ENCODE measurements around the gene GAB3.

The GAB3 gene, protein sequence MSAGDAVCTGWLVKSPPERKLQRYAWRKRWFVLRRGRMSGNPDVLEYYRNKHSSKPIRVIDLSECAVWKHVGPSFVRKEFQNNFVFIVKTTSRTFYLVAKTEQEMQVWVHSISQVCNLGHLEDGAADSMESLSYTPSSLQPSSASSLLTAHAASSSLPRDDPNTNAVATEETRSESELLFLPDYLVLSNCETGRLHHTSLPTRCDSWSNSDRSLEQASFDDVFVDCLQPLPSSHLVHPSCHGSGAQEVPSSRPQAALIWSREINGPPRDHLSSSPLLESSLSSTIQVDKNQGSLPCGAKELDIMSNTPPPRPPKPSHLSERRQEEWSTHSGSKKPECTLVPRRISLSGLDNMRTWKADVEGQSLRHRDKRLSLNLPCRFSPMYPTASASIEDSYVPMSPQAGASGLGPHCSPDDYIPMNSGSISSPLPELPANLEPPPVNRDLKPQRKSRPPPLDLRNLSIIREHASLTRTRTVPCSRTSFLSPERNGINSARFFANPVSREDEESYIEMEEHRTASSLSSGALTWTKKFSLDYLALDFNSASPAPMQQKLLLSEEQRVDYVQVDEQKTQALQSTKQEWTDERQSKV

DNA sequence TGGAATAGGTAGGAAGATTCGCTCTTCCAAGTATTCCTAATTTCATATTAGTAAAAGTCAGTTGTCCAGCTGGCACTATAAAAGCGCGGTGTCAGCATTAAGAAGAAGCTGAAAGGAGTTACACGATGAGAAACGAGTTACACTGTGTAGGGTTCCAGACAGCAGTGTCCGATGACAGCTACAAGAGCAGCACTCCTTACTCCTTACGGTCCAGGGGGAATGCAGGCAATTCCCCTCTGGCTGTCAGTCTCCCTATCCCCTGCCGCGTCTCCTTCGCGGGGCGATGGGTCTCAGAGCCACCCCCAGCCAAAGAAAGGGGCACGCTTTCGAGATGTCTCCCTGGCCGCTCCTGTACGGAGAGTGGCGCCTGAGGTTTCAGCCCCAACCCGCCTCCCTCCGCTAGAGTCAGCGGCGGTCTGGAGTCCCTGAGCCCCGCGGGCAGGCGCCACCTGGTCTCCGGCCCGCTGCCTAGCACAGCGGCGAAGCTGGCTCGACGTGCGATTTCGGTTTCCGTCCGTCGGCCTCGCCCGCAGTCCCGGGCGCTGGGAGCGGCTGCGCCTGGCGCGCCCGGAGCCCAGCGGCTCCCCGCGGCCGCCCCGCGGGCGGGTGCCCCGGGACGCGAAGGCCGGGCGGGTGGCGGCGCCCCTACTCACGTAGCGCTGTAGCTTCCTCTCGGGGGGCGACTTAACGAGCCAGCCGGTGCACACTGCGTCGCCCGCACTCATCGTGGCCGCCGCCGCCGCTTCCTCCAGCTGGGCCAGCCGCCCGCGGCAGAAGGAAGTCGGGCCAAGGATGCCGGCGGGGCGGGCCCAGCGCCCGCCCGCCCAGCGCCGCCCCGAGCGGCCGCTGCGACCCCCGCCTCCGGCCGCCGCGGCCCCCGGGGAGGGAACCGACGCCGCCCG, at the start of gene GAB3:
GAB3 (minus strand) TSS at position 777 of the 902 bp plus-strand sequence; CDS start at position 725, 52 bp downstream.
- peak; percentile 27 to 56 for DNase-seq

DNA sequence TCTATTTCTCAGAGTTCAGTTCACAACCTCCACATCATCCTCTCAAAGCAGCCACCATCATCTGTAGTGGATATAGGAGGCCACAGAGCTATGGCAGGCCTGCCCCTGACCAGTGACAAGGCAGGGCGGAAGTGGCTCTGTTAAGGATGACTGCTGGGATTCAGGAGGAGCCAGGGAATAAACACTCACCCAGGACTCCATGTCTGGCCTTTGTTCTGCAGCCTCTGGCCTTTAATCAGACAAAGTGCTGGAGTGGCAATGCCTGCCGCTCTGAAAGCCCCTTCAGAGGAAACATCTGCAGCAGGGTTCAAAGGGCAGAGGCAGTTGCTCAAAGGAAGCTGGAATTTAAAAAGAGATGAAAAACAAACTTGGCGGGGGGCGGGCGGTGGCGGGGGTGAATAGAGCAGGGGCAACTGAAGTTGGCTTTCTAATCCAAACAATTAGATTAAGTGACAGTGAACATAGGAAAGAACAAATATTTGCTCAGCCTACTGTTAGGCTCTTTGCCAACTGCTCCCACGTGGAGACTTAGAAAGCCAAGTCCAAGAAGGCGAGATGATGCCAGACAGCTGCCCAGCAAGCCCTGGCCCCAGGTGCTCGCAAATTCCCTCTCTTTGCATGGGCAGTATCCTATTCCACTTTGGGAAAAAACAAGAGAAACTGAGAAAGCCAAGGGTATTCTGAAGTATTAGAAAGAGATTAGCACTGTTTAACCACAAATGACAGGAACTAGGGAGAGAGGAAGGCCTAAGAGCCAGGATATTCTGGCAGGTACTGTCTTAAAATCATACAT, 48.9 kb upstream of the GAB3 start:
- DNase-seq = no peak

DNA sequence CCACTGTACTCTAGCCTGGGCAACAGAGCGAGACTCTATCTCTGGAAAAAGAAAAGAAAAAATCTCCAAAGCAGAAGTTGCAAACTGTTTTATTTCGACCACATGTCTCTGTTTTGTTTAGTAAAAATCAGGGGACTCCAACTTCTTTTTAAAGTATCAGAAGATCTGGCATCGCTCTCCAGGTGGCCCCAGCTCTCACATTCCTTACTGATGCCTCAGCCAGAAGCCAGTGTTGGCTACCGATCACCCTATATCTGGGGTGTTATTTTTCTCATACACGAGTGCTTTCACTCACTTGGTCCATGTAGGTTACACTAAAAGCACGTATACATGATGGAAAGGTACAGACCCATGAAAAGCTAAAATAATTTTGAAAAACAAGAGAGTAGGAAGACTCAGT, 46.1 kb upstream of the GAB3 start:
- DNase-seq = no peak

DNA sequence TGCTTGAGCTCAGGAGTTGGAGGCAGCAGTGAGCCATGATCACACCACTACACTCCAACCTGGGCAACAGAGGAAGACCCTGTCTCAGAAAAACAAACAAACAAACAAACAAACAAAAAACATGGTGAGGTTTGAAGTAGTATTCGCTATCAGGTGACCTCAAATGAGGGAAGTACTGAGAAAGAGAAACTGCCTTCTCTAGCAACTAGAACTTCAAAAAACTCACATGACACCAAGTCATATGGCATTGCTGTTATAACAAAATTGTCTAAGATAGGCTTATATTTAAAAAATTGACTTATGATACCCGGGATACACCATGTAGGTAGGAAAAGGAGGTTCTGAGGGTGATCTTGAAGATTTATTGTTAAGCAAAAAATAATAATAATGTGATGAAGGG, 44.1 kb upstream of the GAB3 start:
- DNase-seq = no peak

DNA sequence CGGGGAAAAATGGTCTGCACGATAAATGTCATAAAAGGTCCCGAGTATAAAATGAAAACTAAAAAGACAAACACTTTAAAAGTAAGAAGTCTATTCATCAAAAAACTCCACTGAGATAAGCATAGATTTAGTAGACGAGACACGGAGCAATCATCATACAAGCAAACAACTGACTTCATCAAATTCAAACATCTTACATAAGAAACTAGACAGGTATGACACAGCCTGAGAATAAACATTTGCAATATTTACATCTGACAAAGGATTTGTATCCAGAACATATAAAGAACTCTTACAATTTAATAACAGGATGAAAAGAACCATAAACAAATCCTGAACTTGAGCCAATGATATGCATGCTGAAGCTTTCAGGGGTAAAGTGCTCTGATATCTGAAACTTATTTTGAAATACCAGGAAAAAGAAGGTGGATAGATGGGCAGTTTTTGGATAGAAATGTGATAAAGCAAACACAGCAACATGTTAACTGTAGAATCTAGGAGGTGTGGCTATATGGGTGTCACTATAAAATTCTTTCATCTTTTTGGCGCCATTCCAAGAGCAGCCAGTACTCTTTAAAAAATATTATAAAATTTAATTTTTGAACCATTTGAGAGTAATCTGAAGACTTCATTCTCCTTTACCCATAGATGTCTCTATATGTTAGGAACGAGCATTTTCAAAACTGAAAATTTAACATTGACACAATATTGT, 42.4 kb upstream of the GAB3 start:
- no peak for DNase-seq

DNA sequence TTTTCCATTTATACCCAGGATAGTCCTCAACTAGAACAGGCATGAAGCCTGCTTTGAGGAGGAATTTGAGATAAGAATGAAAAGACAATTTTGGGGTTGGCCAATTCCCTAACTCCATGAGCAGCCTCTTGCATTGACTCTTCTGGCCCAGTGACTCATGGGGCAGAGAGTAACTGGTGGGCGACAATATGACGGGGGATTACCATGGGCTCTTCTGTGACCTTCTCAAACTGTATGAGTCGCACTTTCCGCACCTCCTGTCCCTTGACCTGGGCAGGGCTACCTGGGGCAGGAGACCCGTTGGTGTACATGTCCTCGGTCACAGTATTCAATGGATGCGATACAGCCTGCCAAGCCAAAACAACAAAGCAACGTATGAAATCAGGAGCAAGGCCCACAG, 41.1 kb upstream of the GAB3 start:
- no peak for DNase-seq

DNA sequence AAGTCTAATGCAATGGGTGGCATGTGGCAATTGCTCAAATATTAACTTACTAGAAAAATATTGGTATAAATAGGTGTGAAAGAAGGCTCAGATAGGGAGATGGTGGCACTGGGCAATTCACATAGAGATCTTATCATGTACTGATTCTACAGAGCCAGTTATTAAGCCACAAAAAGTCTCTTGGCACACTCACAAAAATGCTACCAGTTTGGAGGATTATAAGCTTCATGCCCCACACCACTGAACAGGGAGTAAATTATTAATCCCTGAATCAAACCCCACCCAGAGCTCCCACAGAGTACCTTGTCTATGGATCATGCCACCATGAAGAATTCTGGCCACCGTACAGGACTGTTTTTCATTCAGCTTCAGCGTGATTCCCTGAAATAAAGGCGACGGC, 40.6 kb upstream of the GAB3 start:
- no peak for DNase-seq

DNA sequence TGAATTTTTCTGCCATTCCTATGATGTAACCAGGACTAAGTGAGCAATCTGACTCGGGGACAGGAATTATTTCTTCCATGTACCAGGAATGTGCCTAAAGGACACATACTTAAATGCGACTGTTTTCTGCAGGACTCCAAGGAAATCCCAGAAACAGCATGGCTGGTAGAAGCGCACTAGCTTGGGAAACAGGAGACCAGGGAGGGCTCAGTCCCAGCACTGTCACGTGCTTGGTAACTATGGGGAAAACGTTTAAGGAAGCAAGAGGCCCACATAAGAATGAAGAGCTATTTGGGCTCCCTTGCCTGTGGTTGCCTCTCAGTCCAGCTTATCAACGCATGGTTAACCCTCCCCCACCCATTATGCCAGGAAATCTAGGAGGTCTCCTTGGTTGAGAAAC, 34.8 kb upstream of the GAB3 start:
- no peak for DNase-seq

DNA sequence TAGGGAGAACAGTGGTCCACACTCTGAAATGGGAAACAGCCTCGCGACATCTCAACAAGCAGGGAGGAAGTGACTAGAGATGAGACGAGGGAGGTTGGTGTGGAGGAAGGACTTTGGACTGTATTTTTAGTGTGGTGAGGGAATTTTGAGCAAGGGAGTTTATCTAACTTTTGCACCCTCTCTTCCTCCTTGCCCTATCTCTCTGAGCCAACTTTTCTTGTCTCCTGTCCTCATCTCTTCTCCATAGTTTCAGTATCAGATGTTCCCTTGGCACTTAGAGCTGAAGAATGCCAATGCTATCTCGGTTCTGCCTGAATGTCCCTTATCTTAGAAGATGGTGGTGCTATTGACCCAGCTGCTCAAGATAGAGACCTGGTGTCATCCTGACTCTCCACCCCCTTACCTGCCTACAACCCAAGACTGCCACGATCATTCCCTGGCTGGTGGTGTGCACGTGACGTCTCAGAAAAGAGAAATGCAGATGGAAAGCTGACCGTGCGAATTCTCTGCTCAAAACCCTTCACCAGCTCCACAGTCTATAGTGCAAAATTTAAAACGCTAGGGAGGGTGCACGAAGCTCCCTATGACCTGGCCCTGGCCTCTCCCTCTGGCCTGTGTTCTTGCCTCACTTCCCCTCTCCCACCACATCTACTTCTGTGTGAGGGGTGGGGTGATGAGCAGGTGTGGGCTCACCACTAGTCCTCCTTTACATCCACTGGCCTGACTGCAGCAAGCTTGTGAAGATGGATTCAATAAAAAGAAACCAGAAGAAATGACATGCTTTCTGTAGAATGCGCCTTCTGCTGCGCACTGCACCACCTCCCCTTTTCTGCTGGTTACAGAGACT, 33.5 kb upstream of the GAB3 start:
- DNase-seq = no peak

DNA sequence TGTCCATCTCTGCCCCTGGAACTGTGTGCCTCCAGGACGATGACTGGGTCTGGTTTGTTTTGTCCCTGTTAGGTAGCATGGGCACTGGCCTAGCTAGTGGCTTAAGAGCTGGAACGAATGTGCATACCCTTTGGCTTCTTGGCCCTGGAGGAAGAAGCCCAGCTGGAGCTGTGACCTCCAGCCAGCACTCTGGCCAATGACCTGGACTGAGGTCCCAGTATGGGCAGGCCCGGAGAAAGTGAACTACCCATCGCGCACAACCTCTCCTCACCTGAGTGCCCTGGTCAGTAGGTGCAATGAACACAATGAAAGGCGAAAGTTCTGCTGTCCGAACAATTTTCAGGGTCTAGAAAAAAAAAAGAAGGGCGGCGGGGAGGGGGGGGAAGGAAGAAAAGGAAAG, 30.1 kb upstream of the GAB3 start:
- no peak for DNase-seq

DNA sequence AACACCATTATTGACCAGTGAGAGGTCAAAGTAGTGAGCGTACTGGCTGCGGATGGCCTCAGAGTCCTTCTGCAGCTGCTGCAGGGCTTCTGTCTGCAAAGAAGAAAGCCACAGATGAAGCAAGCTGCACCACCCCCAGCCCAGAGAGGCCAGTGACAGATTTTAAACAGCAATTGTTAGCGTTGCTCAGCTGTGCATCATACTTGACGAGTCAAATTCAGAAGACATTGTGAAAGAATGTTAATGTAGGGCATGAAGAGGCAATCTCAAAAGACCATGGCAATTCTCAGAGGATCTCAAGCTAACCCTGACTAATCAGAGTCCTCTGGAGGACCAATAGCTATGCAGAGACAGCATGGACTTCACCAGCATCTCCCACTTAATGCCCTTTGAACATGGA, 28.4 kb upstream of the GAB3 start:
- no peak for DNase-seq

DNA sequence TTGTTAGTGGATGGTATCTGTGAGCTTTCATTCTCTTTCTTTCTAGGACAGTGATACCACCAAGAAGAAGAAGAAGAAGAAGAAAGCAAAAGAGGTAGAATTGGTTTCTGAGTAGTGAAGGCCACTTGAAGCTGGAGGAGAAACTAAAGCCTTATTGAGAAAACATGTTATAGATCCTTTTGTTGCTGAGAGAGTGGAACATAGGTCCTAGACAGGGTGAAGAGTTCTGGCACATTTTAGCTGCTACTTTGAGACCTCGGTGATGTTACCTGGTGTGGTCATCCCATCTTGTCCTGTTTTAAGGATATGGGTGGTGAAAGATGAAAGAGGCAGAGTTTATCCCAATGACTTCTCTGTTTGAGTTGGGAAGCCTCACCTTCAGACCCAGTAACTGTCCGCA, 25.9 kb upstream of the GAB3 start:
- no peak for DNase-seq

DNA sequence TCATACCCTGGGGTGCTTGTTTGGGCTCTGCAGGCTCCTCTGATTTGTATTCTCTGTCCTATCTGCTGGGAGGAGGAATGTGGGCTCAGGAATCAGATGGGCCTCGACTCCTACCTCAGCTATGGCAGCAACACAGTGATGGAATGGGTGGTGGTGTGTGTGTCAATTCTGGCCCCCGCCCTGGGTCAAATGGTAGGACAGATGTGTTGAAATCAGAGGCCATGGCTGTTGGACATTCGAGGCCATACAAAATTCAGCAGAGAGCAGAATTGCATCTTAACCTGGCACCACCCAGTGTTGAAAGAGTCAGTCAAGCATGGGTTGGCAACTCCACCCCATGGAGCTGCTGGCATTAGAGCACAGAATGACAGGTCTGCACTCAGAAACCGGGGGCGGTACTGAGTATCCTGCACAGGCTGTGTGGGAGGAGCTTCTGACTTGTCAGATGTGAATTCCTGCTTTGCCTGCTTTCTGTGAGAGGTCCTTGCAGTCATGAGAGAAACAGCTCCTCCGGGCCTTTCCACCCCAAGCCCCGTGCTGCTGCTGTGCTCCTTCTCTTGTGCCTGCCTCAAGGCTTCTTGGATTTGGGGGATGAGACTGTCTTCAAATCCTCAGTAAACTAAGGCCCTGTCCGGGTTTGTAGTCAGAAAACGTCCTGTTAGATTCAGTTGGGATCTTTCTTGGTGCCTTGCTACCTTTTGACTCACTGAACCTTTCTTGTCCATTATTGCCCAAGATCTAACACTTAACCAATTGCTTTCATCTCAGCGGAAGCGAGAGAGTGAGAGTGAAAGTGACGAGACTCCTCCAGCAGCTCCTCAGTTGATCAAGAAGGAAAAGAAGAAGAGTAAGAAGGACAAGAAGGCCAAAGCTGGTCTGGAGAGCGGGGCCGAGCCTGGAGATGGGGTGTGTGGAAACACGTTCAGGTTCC, 24.8 kb upstream of the GAB3 start:
- DNase-seq = no peak

DNA sequence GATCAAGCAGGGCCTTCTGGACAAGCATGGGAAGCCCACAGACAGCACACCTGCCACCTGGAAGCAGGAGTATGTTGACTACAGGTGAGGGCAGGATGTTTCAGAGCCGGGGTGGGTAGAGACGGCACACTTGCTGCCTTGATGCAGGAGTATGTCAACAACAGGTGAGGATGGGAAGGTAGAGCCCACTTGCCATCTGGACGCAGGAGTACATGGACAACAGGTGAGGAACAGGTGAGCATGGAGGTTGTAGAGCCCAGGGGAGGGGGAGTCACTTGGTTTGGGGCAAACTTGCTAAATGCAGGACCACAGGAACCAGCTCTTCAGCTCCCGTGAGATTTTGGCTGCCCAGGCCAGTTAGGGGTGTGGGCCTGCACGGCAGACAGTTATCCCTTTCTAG, 23.7 kb upstream of the GAB3 start:
- DNase-seq = no peak

DNA sequence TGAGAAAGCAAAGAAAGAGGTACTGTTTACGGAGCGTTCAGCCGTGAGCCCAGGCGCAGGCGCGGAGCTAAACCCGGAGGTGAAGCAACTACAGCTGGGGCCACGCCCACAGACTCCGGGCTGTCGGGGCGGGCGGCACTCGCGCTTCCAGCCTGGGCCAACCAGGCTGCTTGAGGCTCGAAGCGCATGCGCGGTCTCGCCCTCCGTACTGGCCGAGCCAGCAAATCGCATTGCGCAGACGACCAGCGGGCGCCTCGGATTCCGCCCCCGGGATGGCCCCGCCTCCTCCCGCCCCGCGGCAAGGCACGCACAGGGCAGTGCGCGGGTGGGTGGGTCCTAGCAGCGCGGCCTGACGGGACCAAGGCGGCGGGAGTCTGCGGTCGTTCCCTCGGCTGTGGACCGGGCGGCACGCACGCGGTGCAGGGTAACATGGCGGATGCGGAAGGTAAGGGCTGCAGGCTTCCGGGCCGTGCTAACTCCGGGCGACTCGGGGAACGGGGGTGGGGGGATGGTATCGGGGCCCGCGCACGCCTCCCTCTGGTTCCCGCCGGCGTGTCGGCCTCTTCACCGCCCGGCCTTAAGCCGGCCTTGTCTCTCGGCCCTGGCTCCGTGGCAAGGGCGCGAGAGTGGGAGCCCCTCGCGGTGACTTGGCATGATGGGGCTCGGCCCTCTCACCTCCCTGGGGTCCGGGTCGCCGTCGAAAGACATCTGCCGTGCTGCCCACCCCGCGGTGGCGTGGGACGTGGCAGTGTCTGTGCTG, 11.8 kb upstream of the GAB3 start, which contains the start of gene DKC1:
DKC1 (plus strand) TSS at position 328 of the 760 bp plus-strand sequence; CDS start at position 430, 102 bp downstream.
- DNase-seq = peak; percentile 96 to 97

DNA sequence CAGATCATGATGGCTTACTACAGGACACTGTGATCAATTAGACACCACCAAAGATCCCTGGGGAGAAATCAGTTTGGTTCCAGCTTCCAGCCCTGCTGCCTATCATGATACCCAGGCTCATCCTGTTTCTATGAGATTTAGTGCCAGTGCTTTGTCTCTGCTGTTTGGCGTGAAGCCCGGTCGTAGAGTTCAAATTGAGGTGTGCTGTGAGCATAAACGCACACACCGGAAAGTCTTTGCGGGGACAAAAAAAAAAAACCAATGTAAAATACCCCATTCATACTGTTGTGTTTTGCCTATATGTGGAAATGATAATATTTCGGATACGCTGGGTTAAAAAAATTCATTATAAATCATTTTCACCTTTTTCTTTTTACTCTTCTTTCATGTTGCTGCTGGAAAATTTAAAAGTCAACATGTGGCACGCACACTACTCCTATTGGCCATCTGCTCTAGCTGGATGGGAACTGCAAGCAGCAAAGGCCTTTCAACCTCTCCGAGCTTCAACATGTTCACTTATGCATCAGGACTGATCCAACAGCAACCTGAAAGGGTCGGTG, 11.2 kb upstream of the GAB3 start:
- DNase-seq = peak in 1 of 2 donors; percentile 17

DNA sequence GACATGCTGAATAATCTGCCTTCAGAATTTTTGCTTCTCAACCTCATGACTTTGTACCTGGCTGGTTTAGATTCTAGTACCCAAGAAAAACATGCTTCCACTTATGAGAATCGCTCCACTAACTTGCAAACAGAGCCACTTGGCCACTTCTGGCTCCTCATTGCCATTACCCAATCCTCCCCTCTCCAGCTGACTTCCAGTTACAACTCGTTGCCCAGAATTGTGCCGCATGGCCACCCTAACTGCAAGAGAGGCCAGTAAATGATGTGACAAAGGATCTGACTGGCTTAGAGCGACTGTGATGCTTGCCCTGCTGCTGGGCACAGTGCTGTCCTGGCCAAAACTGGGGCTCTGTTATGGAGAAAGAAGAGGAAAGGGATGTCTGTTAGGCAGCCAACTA, 7.8 kb upstream of the GAB3 start:
- no peak for DNase-seq

DNA sequence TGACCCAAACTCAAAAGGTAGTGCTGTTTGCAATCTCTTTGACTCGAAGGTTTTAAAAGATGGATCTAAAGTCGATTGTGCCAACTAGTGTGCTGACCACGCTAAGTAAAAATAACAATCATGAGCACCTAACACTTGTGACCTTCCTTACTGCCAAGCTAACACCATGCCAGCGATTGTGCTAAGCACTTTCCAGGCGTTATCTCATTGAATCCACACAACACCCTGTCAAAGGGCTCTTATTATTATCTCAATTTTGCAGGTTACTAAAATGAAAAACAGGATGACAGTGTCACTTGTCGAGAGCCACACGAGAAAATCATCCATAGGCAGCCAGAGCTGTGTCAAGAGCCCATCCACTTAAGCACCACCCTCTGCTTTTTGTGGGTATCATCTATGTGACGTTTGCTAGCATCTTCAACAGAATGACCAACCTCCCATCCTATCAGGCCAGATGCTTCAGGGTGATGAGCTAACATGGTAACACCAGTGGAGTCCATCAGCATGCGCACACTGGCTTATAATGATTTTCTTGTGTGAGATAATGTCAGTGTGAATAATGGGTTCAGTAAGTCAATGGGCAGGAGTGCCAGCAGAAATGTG, 893 bp upstream of the GAB3 start:
- DNase-seq = no peak

All from CD4-positive, alpha-beta T cell treated with Interferon alpha-2 for 1 hour (primary cell).